ENCODE measurements around the gene GPR108. TPM values are rescaled to one million over a fixed set of nuclear protein-coding genes. Genes with fewer than 3 reads are reported as not detected.
A peak's percentile ranks its signal among the peaks of the same experiment; 100 is the strongest.

Gene GPR108
- total and polyA plus RNA-seq, 2 of the 13 experiments (the other 11 are each of a cell fraction or from before 2014, with no cell fraction given), result 36.4 to 63.0 TPM

- CTCF ChIA-PET (ENCODE audit: low intra/inter-chr PET ratio, low total read pairs), result interaction anchor here (3.1 to 3.4 kb wide), 2 partner anchors 33 to 127 kb away, joined by 17 to 31 read pairs; no protein-coding TSS in a partner anchor
- TF ChIP-seq, protein P1, sequence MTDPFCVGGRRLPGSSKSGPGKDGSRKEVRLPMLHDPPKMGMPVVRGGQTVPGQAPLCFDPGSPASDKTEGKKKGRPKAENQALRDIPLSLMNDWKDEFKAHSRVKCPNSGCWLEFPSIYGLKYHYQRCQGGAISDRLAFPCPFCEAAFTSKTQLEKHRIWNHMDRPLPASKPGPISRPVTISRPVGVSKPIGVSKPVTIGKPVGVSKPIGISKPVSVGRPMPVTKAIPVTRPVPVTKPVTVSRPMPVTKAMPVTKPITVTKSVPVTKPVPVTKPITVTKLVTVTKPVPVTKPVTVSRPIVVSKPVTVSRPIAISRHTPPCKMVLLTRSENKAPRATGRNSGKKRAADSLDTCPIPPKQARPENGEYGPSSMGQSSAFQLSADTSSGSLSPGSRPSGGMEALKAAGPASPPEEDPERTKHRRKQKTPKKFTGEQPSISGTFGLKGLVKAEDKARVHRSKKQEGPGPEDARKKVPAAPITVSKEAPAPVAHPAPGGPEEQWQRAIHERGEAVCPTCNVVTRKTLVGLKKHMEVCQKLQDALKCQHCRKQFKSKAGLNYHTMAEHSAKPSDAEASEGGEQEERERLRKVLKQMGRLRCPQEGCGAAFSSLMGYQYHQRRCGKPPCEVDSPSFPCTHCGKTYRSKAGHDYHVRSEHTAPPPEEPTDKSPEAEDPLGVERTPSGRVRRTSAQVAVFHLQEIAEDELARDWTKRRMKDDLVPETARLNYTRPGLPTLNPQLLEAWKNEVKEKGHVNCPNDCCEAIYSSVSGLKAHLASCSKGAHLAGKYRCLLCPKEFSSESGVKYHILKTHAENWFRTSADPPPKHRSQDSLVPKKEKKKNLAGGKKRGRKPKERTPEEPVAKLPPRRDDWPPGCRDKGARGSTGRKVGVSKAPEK (CRISPR knock-in tag; IDR thresholded peaks at IDR 0.05; ENCODE audit: borderline replicate concordance), result 0 out of 2 replicates have a peak, but pooled peaks have one; percentile 54
- TF ChIP-seq ERF (CRISPR knock-in tag; IDR thresholded peaks at IDR 0.05) (peak; percentile 43; the same call in 1 of the 2 replicates), ZFY (CRISPR knock-in tag; IDR thresholded peaks at IDR 0.05) (peak; percentile 25; the same call in 1 of the 2 replicates), SATB2 (CRISPR knock-in tag; IDR thresholded peaks at IDR 0.05) (0 out of 2 replicates have a peak, but pooled peaks have one; percentile 41), MED1 (CRISPR knock-in tag; IDR thresholded peaks at IDR 0.05) (peak; percentile 73), ARID4A (CRISPR knock-in tag; IDR thresholded peaks at IDR 0.05; ENCODE audit: borderline replicate concordance) (peak; percentile 55), ZNF773 (CRISPR knock-in tag; IDR thresholded peaks at IDR 0.05; ENCODE audit: borderline replicate concordance) (no peak), ARNT (IDR thresholded peaks at IDR 0.05) (no peak), ZNF768 (CRISPR knock-in tag; IDR thresholded peaks at IDR 0.05) (peak; percentile 56; the same call in 1 of the 2 replicates), YY1 (IDR thresholded peaks at IDR 0.05; ENCODE audit: insufficient read depth, insufficient replicate concordance, low read depth, low read length) (peak; percentile 35), ZMAT3 (CRISPR knock-in tag; conservative IDR thresholded peaks at IDR 0.05) (peak; percentile 78), ZNF614 (CRISPR knock-in tag; IDR thresholded peaks at IDR 0.05; ENCODE audit: borderline replicate concordance) (0 out of 2 replicates have a peak, but pooled peaks have one; percentile 31), TEAD3 (CRISPR knock-in tag; optimal IDR thresholded peaks at IDR 0.05; ENCODE audit: borderline replicate concordance) (peak; percentile 8), PPARG (CRISPR knock-in tag; conservative IDR thresholded peaks at IDR 0.05) (peak; percentile 25; the same call in 1 of the 2 replicates)
- TF ChIP-seq, protein P2, sequence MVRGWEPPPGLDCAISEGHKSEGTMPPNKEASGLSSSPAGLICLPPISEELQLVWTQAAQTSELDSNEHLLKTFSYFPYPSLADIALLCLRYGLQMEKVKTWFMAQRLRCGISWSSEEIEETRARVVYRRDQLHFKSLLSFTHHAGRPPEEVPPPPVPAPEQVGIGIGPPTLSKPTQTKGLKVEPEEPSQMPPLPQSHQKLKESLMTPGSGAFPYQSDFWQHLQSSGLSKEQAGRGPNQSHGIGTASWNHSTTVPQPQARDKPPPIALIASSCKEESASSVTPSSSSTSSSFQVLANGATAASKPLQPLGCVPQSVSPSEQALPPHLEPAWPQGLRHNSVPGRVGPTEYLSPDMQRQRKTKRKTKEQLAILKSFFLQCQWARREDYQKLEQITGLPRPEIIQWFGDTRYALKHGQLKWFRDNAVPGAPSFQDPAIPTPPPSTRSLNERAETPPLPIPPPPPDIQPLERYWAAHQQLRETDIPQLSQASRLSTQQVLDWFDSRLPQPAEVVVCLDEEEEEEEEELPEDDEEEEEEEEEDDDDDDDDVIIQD (CRISPR knock-in tag; IDR thresholded peaks at IDR 0.05; ENCODE audit: low read depth), result peak; percentile 69; the same call in 1 of the 2 replicates
These were observed 1.0 kb downstream of the GPR108 start for GRCh38 chr19:6736169-6736916.

More at GRCh38 chr19:6736169-6736916, 1.0 kb downstream of the GPR108 start:
- peaks cover 27% of the 10 kb centered on the region for H3K79me2 ChIP-seq (ENCODE audit: insufficient read depth, low read length)
- peak; percentile 81 for DNase-seq (ENCODE audit: low spot score)
- BruUV-seq (replicated peaks), result no TSS peak
- H3K36me3 ChIP-seq (replicated peaks in 1 of 2; ENCODE audit: control insufficient read depth in 1 of 2, insufficient read depth in 2 of 2, low read length in 2 of 2), result peaks cover 0 to 2% of the 10 kb centered on the region in 2 experiments; a peak in 2 of 5 replicates
- peak overlapping the region; percentile 81 to 90 (median 87) for H3K4me3 ChIP-seq (replicated peaks in 1 of 3; ENCODE audit: insufficient read depth in 1 of 3, low read depth in 2 of 3, low read length in 3 of 3)
- no peaks in the 10 kb centered on the region; a peak in 1 of 5 replicates for H3K27me3 ChIP-seq (ENCODE audit: control insufficient read depth in 1 of 2, insufficient read depth in 2 of 2, low read length in 2 of 2)
- peaks cover 5% of the 10 kb centered on the region; the same call in 1 of the 2 replicates for H4K20me1 ChIP-seq (ENCODE audit: insufficient read depth, low read length)
- POLR2A ChIA-PET, result interaction anchor here (0.6 to 5.4 kb wide), 9 partner anchors 8 to 143 kb away, joined by 3 to 278 read pairs (median 4); partner anchors contain the start of gene C3
- intact Hi-C loops (cut with micrococcal nuclease; ENCODE audit: unreplicated experiment) (loop anchor here (2.0 to 10.0 kb wide), 2 partner anchors 16 to 1138 kb away; partner anchors contain the start of genes C3 and PRR36), in situ Hi-C loops (cut with HindIII; ENCODE audit: extremely low pct_ligation_motif_present, low pct_unique_long_range_greater_than_20kb) (loop anchor here (5.0 kb wide), 1 partner anchor 126 kb away; no protein-coding TSS in a partner anchor)
- no peaks in the 10 kb centered on the region for H3K9me3 ChIP-seq (ENCODE audit: low read length)
- peak overlapping the region; percentile 90 for H3K9ac ChIP-seq (ENCODE audit: insufficient read depth, low read depth, low read length)
- no peak overlapping the region for H2AFZ ChIP-seq (ENCODE audit: low read length)
- peak overlapping the region; percentile 89 for H3K27ac ChIP-seq (ENCODE audit: extremely low read length, insufficient read depth, low read length)
- FAIRE-seq, result peak; percentile 71
- WGBS (ENCODE audit: low lambda C conversion rate), result 37% methylated on average over 15 of the region's 25 CpGs
- peak; percentile 47 for ATAC-seq
- peaks cover 46% of the 10 kb centered on the region for H3K4me1 ChIP-seq (ENCODE audit: insufficient read depth, low read length)
- H3K4me2 ChIP-seq (ENCODE audit: low read depth, low read length), result peak overlapping the region; percentile 87
